Stimulated activated naive CD8-positive, alpha-beta T cell treated with anti-CD3 and anti-CD28 coated beads, Interleukin-15, Interleukin-2, amounts not matched to agents 100 ng/mL and 50 ng/mL, for 24 hours (primary cell): Measurements from ENCODE around the gene WDR89.
"Not testable (repeated sequence)": the region's sequence is repeated elsewhere in the genome, so short reads cannot be mapped to it uniquely, and the experiment has no call there.

Experiments
- H3K27ac Mint-ChIP-seq: one replicate; pipeline ENCODE4 v1.8.0; 2021; ENCODE audit warnings: mild to moderate bottlenecking, mixed read lengths
- H3K27me3 Mint-ChIP-seq: one replicate; pipeline ENCODE4 v1.8.0; 2021; ENCODE audit warnings: mixed read lengths
- H3K36me3 Mint-ChIP-seq: one replicate; pipeline ENCODE4 v1.8.0; 2021; ENCODE audit warnings: low read depth, mixed read lengths
- H3K4me1 Mint-ChIP-seq: one replicate; pipeline ENCODE4 v1.8.0; 2021; ENCODE audit warnings: low read depth, mixed read lengths
- H3K4me3 Mint-ChIP-seq: one replicate; pipeline ENCODE4 v1.8.0; 2021; ENCODE audit warnings: mild to moderate bottlenecking, mixed read lengths
- H3K9me3 Mint-ChIP-seq: one replicate; pipeline ENCODE4 v1.8.0; 2021; ENCODE audit warnings: mixed read lengths

Gene WDR89

DNA sequence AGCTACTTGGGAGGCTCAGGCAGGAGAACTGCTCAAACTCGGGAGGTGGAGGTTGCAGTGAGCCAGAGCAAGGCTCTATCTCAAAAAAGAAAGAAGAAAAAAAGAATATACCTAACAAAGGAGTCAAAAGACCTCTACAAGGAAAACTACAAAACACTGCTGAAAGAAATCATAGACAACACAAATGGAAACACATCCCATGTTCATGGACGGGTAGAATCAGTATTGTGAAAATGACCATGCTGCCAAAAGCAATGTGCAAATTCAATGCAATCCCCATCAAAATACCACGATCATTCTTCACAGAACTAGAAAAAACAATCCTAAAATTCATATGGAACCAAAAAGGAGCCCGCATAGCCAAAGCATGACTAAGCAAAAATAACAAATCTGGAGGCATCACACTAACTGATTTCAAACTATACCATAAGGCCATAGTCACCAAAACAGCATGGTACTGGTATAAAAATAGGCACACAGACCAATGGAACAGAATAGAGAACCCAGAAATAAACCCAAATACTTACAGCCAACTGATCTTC lies 5.5 kb downstream of the WDR89 start:
- H3K36me3 Mint-ChIP-seq = peaks cover 45% of the 10 kb centered on the region
- peak overlapping the region; percentile 15 for H3K27ac Mint-ChIP-seq
- peaks cover 66% of the 10 kb centered on the region for H3K4me1 Mint-ChIP-seq
- not testable (repeated sequence) for H3K4me3 Mint-ChIP-seq, H3K27me3 Mint-ChIP-seq
- H3K9me3 Mint-ChIP-seq = peaks cover 14% of the 10 kb centered on the region

DNA sequence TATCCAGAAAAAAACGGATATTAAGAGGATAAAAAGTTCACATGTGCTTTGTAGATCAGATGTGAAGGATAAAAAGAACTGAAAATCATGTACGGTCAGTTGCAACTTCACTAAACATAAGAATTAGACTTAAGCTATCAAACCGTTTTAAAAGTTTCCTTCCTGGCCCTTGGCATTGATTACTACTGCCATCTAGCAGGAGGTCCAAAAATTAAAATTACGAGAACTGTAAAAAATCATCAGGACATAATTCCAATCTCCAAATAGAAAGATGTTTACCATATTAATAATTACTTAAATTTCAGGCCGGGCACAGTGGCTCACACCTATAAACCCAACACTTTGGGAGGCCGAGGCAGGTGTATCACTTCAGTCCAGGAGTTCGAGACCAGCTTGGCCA lies 7.9 kb downstream of the WDR89 start:
- no peak overlapping the region for H3K4me3 Mint-ChIP-seq
- H3K27ac Mint-ChIP-seq = no peak overlapping the region
- no peaks in the 10 kb centered on the region for H3K27me3 Mint-ChIP-seq
- H3K36me3 Mint-ChIP-seq = peaks cover 41% of the 10 kb centered on the region
- peaks cover 54% of the 10 kb centered on the region for H3K4me1 Mint-ChIP-seq
- peaks cover 14% of the 10 kb centered on the region for H3K9me3 Mint-ChIP-seq

DNA sequence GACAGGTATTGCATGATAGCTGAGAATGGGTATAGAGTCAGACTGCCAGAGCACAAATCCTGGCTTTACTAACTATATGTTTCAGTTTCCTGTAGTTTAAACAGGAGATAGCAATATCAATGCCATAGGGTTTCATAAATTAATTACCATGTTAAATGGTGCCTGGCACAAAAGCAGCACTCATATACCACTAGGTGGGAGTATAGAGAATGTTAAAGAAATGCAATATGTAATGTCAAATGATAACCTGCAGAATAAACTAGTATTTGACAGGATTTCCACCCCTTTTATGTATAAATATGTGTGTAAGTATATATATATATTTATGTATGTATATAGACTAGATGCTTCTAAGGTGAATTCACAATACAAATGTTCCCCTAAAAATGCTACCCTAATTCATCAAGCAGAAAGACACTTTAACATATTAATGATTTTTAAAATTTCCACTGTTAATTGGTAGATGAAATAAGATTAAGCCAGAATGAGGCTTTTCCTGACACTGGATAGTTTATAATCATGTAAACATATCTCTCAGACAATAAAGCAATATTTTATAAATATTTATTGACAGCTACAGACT lies 8.6 kb downstream of the WDR89 start:
- H3K27me3 Mint-ChIP-seq = no peaks in the 10 kb centered on the region
- peaks cover 38% of the 10 kb centered on the region for H3K36me3 Mint-ChIP-seq
- peaks cover 14% of the 10 kb centered on the region for H3K9me3 Mint-ChIP-seq
- H3K4me3 Mint-ChIP-seq = no peak overlapping the region
- peaks cover 48% of the 10 kb centered on the region for H3K4me1 Mint-ChIP-seq
- no peak overlapping the region for H3K27ac Mint-ChIP-seq

DNA sequence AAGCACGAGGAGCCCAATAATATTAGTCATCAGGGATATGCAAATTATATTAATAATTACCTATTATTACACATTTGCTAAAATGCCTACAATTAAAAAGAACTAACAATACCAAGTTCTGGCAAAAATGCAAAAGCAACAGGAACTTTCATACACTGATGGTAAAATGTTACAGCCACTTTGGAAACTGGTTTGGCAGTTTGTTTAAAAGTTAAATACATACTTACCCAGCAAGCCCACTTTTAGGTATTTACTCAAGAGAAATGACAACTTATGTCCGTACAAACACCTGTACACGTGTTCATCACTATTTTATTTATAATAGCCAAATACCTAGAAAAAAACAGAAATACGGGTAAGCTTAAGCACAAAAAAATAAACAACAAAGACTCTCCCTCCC lies 17.0 kb downstream of the WDR89 start:
- no peak overlapping the region for H3K27ac Mint-ChIP-seq
- H3K27me3 Mint-ChIP-seq = no peaks in the 10 kb centered on the region
- H3K9me3 Mint-ChIP-seq = no peaks in the 10 kb centered on the region
- H3K4me3 Mint-ChIP-seq = no peak overlapping the region
- peaks cover 20% of the 10 kb centered on the region for H3K4me1 Mint-ChIP-seq
- peaks cover 35% of the 10 kb centered on the region for H3K36me3 Mint-ChIP-seq

DNA sequence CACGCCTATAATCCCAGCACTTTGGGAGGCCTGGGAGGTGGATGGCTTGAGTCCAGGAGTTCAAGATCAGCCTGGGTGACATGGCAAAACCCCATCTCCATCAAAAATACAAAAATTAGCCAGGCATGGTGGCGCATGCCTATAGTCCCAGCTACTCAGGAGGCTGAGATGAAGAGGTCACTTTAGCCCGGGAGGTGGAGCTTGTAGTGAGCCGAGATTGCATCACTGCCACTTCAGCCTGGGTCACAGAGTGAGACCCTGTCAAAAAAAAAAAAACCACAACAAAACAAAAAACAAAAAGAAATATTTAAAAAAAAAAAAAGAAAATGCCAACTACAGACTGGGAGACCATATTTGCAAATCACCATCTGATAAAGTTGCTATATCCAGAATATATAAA lies 17.5 kb downstream of the WDR89 start:
- Mint-ChIP-seq H3K27me3 (no peaks in the 10 kb centered on the region), H3K4me3 (no peak overlapping the region), H3K27ac (no peak overlapping the region), H3K4me1 (peaks cover 16% of the 10 kb centered on the region), H3K36me3 (peaks cover 30% of the 10 kb centered on the region), H3K9me3 (no peaks in the 10 kb centered on the region)

DNA sequence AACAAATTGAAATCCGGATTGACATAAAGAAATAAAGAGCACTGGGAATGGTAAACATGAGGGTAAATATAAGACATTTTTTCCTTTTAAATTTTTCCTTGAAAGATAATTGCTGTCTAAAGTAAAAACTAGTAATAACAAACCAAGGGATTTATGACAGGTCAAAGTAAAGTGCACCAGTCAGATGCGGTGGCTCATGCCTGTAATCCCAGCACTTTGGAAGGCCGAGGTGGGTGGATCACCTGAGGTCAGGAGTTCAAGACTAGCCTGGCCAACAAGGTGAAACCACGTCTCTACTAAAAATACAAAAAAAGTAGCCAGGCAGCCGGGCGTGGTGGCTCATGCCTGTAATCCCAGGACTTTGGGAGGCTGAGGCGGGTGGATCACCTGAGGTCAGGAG lies 19.7 kb downstream of the WDR89 start:
- H3K27me3 Mint-ChIP-seq, H3K9me3 Mint-ChIP-seq, H3K4me3 Mint-ChIP-seq, H3K27ac Mint-ChIP-seq: not testable (repeated sequence)
- peaks cover 21% of the 10 kb centered on the region for H3K4me1 Mint-ChIP-seq
- H3K36me3 Mint-ChIP-seq = peaks cover 34% of the 10 kb centered on the region

DNA sequence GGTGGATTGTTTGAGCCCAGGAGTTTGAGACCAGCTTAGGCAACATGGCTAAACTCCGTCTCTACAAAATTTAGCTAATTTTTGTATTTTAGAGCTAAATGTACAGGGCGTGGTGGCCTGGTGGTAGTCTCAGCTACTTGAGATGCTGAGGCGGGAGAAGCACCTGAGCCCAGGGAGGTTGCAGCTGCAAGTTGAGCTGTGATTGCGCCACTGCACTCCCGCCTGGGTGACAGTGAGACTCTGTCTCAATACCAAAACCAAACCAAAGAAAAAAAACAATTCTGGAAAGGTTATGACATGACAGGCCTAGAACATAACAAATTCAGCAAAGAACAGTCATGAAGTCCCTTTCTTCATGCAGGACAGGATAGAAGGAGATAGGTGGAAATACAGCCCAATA lies 25.7 kb downstream of the WDR89 start:
- peaks cover 38% of the 10 kb centered on the region for H3K36me3 Mint-ChIP-seq
- no peaks in the 10 kb centered on the region for H3K9me3 Mint-ChIP-seq
- no peak overlapping the region for H3K27ac Mint-ChIP-seq
- H3K4me1 Mint-ChIP-seq = peaks cover 32% of the 10 kb centered on the region
- H3K4me3 Mint-ChIP-seq = no peak overlapping the region
- no peaks in the 10 kb centered on the region for H3K27me3 Mint-ChIP-seq

DNA sequence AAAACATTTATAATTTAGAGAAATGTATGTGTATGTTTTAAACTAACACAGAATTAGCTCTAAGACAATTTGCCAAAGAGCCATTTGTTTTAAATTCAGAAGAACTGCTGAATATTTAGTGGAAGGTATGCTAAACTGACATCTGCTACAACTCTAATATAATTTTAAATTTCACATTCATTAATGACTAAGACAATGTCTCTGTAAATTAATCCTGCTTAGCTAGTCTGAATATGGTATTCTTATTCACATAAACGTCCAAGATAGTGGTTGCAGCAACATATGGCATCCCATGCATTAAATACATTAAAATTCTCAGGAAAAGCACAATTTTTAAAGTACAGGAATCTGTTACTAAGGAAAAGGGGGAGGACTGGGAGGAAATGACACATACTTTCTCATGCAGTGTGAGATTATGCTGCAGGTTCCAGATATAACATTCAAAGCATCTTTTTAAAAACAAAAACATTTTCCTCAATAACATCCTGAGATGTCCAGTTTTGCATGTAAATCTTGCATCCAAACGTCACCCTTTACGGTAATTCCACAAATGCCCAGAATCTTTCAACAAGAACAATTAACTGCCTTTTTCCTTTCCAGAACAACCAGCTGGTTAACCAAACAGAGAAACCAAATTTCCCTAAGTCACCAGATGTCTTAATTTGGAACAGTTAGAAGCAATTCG lies 26.9 kb downstream of the WDR89 start:
- Mint-ChIP-seq H3K9me3 (no peaks in the 10 kb centered on the region), H3K36me3 (peaks cover 38% of the 10 kb centered on the region), H3K4me3 (no peak overlapping the region), H3K27me3 (no peaks in the 10 kb centered on the region), H3K27ac (no peak overlapping the region), H3K4me1 (peaks cover 28% of the 10 kb centered on the region)

DNA sequence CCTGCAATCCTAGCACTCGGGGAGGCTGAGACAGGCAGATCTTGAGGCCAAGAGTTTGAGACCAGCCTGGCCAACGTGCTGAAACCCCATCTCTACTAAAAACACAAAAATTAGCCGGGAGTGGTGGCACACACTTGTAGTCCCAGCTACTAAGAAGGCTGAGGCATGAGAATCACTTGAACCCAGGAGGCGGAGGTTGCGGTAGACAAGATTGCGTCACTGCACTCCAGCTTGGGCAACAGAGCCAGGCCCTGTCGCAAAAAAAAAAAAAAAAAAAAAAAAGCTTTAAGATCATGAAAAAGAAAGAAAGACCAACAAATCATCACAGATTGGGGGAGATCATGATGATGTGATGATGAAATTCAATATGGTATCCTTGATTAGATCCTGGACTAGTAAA lies 30.6 kb downstream of the WDR89 start:
- peaks cover 35% of the 10 kb centered on the region for H3K36me3 Mint-ChIP-seq

DNA sequence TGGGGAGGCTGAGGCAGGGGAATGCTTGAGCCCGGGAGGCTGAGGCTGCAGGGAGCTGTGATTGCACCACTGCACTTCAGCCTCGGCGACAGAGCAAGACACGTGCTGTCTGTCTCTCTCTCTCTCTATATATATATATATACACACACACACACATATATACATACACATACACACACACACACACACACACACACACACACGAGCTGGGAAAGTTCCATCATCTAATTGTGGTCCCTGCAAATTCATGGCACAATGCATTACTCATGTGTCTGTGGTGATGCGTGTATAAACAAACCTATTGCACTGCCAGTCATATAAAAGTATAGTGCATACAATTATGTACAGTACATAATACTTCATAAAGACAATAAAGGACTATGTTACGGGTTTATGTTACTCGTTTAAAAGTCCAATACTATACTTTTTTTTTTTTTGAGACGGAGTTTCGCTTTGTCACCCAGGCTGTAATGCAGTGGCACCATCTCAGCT lies 36.6 kb downstream of the WDR89 start:
- peaks cover 49% of the 10 kb centered on the region for H3K36me3 Mint-ChIP-seq
- no peaks in the 10 kb centered on the region for H3K27me3 Mint-ChIP-seq
- H3K27ac Mint-ChIP-seq = no peak overlapping the region
- no peaks in the 10 kb centered on the region for H3K4me1 Mint-ChIP-seq
- H3K9me3 Mint-ChIP-seq = no peaks in the 10 kb centered on the region
- H3K4me3 Mint-ChIP-seq = no peak overlapping the region

More for the DNA sequence above, 30.6 kb downstream of the WDR89 start:
- Mint-ChIP-seq H3K27me3 (no peaks in the 10 kb centered on the region), H3K9me3 (no peaks in the 10 kb centered on the region), H3K27ac (no peak overlapping the region), H3K4me3 (no peak overlapping the region), H3K4me1 (peaks cover 12% of the 10 kb centered on the region)

DNA sequence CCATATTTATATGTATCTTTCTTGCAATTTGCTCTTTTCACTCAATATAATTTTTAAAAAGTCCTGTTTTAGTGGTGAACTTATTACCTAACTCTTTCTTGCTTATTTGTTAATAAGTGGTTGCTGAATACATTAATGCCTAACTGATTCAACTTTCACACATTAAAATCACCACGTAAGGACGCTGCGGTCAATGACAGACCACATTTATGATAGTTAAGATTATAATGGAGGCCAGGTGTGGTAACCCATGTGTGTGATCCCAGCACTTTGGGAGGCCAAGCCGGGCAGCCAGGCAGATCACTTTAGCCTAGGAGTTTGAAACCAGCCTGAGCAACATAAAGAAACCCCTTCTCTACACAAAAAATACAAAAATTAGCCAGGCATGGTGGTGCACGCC lies 37.0 kb downstream of the WDR89 start:
- Mint-ChIP-seq H3K27me3 (no peaks in the 10 kb centered on the region), H3K9me3 (no peaks in the 10 kb centered on the region), H3K27ac (no peak overlapping the region), H3K4me1 (no peaks in the 10 kb centered on the region), H3K4me3 (no peak overlapping the region), H3K36me3 (peaks cover 50% of the 10 kb centered on the region)

DNA sequence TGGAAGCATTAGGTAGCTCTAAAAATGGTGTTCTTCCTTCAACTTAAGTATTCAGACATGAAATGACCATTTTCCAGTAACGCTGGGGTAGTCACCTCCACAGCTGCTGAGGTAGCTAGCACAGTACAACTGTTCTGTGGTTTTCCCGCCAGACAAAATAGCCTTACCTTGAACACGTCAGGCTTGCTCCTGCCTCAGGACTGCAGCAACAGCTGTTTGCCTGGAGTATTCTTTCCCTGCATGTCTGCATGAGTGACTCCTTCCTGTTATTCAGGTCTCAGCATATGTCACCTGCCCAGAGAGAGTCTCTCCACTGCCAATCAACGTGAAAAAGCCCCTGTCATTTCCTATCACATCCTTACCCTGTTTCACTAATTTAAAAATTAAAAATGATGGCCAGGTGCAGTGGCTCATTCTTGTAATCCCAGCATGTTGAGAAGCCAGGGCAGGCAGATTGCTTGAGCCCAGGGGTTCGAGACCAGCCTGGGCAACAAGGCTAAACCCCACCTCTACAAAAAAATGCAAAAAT lies 37.9 kb downstream of the WDR89 start:
- Mint-ChIP-seq H3K27ac (no peak overlapping the region), H3K4me3 (no peak overlapping the region), H3K27me3 (no peaks in the 10 kb centered on the region), H3K4me1 (no peaks in the 10 kb centered on the region), H3K9me3 (no peaks in the 10 kb centered on the region), H3K36me3 (peaks cover 58% of the 10 kb centered on the region)

DNA sequence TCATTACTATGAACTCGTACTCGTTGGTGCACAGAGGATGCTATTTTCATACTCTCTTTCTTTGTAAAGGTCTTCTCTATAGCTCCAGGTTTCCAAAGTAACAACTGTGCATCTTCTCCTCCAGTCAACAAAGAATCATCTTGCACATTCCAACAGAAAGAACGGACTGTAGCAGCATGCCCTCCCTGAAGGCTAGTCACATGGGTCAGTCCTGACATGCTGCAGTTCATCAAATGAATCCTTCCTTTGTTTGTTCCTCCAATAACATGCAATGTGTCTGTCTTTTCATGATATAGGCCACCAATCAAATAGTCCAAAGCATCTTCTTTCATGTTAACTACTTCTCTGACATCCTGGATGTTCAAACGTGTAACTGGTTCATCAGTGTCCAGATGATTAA lies 42.9 kb downstream of the WDR89 start:
- Mint-ChIP-seq H3K36me3 (peaks cover 88% of the 10 kb centered on the region), H3K9me3 (peaks cover 16% of the 10 kb centered on the region), H3K27me3 (no peaks in the 10 kb centered on the region), H3K27ac (no peak overlapping the region), H3K4me3 (no peak overlapping the region), H3K4me1 (peaks cover 3% of the 10 kb centered on the region)

DNA sequence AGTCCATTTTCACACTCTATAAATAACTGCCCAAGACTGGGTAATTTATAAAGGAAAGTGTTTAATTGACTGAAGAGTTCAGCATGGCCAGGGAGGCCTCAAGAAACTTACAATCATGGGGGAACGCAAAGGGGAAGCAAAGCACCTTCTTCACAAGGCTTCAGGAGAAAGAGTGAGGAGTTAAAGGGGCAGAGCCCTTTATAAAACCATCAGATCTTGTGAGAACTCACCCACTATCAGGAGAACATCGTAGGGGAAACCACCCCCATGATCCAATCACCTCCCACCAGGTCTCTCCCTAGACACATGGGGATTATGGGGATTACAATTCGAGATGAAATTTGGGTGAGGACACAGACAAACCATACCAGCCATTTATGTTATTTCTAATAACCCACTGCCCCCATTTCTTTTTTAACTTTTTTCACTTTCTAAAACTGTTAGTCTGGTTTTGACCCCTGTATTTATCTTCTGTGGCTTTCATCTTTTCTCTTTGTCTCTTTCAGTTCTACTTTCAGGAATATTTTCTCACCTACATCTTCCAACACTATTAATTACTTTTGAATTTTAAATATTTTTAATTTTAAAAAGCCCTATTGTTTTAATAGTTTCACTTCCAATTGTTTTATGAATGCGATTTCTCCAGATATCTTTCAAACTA lies 44.5 kb downstream of the WDR89 start:
- H3K4me3 Mint-ChIP-seq = no peak overlapping the region
- H3K27ac Mint-ChIP-seq = no peak overlapping the region
- H3K27me3 Mint-ChIP-seq = no peaks in the 10 kb centered on the region
- peaks cover 3% of the 10 kb centered on the region for H3K4me1 Mint-ChIP-seq
- H3K36me3 Mint-ChIP-seq = peaks cover 78% of the 10 kb centered on the region
- H3K9me3 Mint-ChIP-seq = peaks cover 16% of the 10 kb centered on the region
